Gastroesophageal sphincter (tissue), 3 donors: ENCODE results near the gene DPF3.

Experiments
- POLR2A ChIP-seq, 2 donors: fragments of 450-650 bp; IDR thresholded peaks; one replicate each; pipeline ENCODE4 v1.6.1; 2017; ENCODE audit warnings: antibody characterized with exemption in 2 of 2, mild to moderate bottlenecking in 2 of 2, moderate library complexity in 1 of 2
- TF ChIP-seq, protein P1 (sequence below), 4 experiments: fragments of 200-600 bp in 2 of 4; fragments of 450-650 bp in 2 of 4; sonication (generic) in 1 of 4; IDR thresholded peaks; one replicate each; pipeline ENCODE4 v1.5.1; 2017 to 2019; ENCODE audit warnings: antibody characterized with exemption in 4 of 4, mild to moderate bottlenecking in 2 of 4, moderate library complexity in 2 of 4

- TF ChIP-seq, protein P1, sequence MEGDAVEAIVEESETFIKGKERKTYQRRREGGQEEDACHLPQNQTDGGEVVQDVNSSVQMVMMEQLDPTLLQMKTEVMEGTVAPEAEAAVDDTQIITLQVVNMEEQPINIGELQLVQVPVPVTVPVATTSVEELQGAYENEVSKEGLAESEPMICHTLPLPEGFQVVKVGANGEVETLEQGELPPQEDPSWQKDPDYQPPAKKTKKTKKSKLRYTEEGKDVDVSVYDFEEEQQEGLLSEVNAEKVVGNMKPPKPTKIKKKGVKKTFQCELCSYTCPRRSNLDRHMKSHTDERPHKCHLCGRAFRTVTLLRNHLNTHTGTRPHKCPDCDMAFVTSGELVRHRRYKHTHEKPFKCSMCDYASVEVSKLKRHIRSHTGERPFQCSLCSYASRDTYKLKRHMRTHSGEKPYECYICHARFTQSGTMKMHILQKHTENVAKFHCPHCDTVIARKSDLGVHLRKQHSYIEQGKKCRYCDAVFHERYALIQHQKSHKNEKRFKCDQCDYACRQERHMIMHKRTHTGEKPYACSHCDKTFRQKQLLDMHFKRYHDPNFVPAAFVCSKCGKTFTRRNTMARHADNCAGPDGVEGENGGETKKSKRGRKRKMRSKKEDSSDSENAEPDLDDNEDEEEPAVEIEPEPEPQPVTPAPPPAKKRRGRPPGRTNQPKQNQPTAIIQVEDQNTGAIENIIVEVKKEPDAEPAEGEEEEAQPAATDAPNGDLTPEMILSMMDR (IDR thresholded peaks at IDR 0.05), result no peak
- TF ChIP-seq POLR2A (IDR thresholded peaks at IDR 0.05), result no peak
These were observed 30.5 kb downstream of the DPF3 start for GRCh38 chr14:72863216-72864006.
